Peyer's patch (tissue), 4 donors: ENCODE data around the gene CYP4F3.
"Not testable (repeated sequence)": the region's sequence is repeated elsewhere in the genome, so short reads cannot be mapped to it uniquely, and the experiment has no call there.

ENCODE experiments used
- POLR2A ChIP-seq, 2 donors: fragments of 450-650 bp; IDR thresholded peaks; one replicate each; pipeline ENCODE4 v1.5.1; 2017; ENCODE audit warnings: antibody characterized with exemption in 2 of 2, mild to moderate bottlenecking in 2 of 2, moderate library complexity in 2 of 2
- TF ChIP-seq, protein P1 (sequence below), 6 experiments: fragments of 450-650 bp in 4 of 6; fragments of 200-600 bp in 2 of 6; sonication (generic) in 1 of 6; IDR thresholded peaks; one replicate each; pipeline ENCODE4 v1.5.1; 2017 to 2019; ENCODE audit warnings: antibody characterized with exemption in 6 of 6, mild to moderate bottlenecking in 3 of 6, moderate library complexity in 1 of 6

DNA sequence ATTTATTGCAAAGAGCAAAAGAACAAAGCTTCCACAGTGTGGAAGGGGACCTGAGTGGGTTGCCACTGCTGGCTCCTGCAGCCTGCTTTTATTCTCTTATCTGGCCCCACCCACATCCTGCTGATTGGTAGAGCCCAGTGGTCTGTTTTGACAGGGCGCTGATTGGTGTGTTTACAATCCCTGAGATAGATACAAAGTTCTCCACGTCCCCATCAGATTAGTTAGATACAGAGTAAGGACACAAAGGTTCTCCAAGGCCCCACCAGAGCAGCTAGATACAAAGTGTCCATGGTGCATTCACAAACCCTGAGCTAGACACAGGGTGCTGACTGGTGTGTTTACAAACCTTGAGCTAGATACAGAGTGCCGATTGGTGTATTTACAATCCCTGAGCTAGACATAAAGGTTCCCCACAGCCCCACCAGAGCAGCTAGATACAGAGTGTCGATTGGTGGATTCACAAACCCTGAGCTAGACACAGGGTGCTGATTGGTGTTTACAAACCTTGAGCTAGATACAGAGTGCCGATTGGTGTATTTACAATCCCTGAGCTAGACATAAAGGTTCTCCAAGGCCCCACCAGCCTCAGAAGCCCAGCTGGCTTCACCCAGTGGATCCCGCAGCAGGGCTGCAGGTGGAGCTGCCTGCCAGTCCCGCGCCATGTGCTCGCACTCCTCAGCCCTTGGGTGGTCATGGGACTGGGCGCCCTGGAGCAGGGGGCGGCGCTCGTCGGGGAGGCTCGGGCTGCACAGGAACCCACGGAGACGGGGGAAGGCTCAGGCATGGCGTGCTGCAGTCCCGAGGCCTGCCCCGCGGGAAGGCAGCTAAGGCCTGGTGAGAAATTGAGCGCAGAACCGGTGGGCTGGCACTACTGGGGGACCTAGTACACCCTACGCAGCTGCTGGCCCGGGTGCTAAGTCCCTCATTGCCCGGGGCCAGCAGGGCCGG lies 32.4 kb upstream of the CYP4F3 start:
- TF ChIP-seq, protein P1, sequence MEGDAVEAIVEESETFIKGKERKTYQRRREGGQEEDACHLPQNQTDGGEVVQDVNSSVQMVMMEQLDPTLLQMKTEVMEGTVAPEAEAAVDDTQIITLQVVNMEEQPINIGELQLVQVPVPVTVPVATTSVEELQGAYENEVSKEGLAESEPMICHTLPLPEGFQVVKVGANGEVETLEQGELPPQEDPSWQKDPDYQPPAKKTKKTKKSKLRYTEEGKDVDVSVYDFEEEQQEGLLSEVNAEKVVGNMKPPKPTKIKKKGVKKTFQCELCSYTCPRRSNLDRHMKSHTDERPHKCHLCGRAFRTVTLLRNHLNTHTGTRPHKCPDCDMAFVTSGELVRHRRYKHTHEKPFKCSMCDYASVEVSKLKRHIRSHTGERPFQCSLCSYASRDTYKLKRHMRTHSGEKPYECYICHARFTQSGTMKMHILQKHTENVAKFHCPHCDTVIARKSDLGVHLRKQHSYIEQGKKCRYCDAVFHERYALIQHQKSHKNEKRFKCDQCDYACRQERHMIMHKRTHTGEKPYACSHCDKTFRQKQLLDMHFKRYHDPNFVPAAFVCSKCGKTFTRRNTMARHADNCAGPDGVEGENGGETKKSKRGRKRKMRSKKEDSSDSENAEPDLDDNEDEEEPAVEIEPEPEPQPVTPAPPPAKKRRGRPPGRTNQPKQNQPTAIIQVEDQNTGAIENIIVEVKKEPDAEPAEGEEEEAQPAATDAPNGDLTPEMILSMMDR (IDR thresholded peaks at IDR 0.05) = not testable (repeated sequence)
- not testable (repeated sequence) for TF ChIP-seq POLR2A (IDR thresholded peaks at IDR 0.05)
